H9 (cell line): Measurements from ENCODE around the gene NKAIN2. TPM values are rescaled to one million over a fixed set of nuclear protein-coding genes. Genes with fewer than 3 reads are reported as not detected.

Source experiments
- DNase-seq: peaks from one replicate; pipeline ENCODE4 v3.0.0-alpha.2; 2017
- H2AFZ ChIP-seq: one replicate; pipeline ENCODE4 v1.6.1; 2013; ENCODE audit warnings: mild to moderate bottlenecking, low read length, control low read depth, moderate library complexity
- H2AK5ac ChIP-seq: 2 replicates; pipeline ENCODE4 v1.6.1; 2013; ENCODE audit warnings: low read length, control low read depth, mixed read lengths; ENCODE audit not compliant: insufficient read length
- H2BK120ac ChIP-seq: one replicate; pipeline ENCODE4 v1.6.1; 2013; ENCODE audit warnings: low read depth, mild to moderate bottlenecking, low read length, control low read depth, inconsistent platforms; ENCODE audit not compliant: poor library complexity, severe bottlenecking
- H2BK12ac ChIP-seq: 2 replicates; pipeline ENCODE4 v1.6.1; 2013; ENCODE audit warnings: low read length, control low read depth, mixed read lengths, low read depth; ENCODE audit not compliant: insufficient read length
- H2BK15ac ChIP-seq: 2 replicates; pipeline ENCODE4 v1.6.1; 2013; ENCODE audit warnings: low read depth, low read length, control low read depth
- H2BK20ac ChIP-seq: one replicate; pipeline ENCODE4 v1.6.1; 2013; ENCODE audit warnings: low read depth, mild to moderate bottlenecking, low read length, control low read depth, inconsistent platforms; ENCODE audit not compliant: poor library complexity, severe bottlenecking
- H2BK5ac ChIP-seq: 2 replicates; pipeline ENCODE4 v1.6.1; 2013; ENCODE audit warnings: low read length, control low read depth, mixed read lengths; ENCODE audit not compliant: insufficient read length
- H3K14ac ChIP-seq: 2 replicates; pipeline ENCODE4 v1.6.1; 2013; ENCODE audit warnings: low read length, control low read depth; ENCODE audit not compliant: insufficient read depth
- H3K18ac ChIP-seq: 2 replicates; pipeline ENCODE4 v1.6.1; 2013; ENCODE audit warnings: low read depth, mild to moderate bottlenecking, mixed read lengths, low read length, control low read depth; ENCODE audit not compliant: insufficient read length
- H3K23ac ChIP-seq: 2 replicates; pipeline ENCODE4 v1.6.1; 2013; ENCODE audit warnings: low read length, control low read depth, mixed read lengths, low read depth; ENCODE audit not compliant: insufficient read length
- H3K23me2 ChIP-seq: 2 replicates; pipeline ENCODE4 v1.6.1; 2013; ENCODE audit warnings: low read depth, mild to moderate bottlenecking, mixed read lengths, low read length, control low read depth; ENCODE audit not compliant: insufficient read length, poor library complexity, severe bottlenecking
- H3K27ac ChIP-seq: 2 replicates; pipeline ENCODE4 v1.5.1; 2013; ENCODE audit warnings: low read length, control low read depth, mixed read lengths, low read depth; ENCODE audit not compliant: insufficient read length
- H3K27me3 ChIP-seq: 2 replicates; pipeline ENCODE4 v1.6.1; 2013; ENCODE audit warnings: low read length, control low read depth, inconsistent platforms; ENCODE audit not compliant: insufficient read depth
- H3K4ac ChIP-seq: 2 replicates; pipeline ENCODE4 v1.6.1; 2013; ENCODE audit warnings: low read depth, mild to moderate bottlenecking, control low read depth, inconsistent platforms, low read length, moderate library complexity
- H3K4me1 ChIP-seq: 2 replicates; pipeline ENCODE4 v1.6.1; 2013; ENCODE audit warnings: low read length, control low read depth, inconsistent platforms; ENCODE audit not compliant: insufficient read depth
- H3K4me2 ChIP-seq: 2 replicates; pipeline ENCODE4 v1.6.1; 2013; ENCODE audit warnings: low read length, control low read depth, mixed read lengths; ENCODE audit not compliant: insufficient read length, insufficient read depth
- H3K56ac ChIP-seq: 2 replicates; pipeline ENCODE4 v1.6.1; 2013; ENCODE audit warnings: low read depth, mild to moderate bottlenecking, mixed read lengths, low read length, control low read depth; ENCODE audit not compliant: insufficient read length
- H3K79me1 ChIP-seq: 2 replicates; pipeline ENCODE4 v1.6.1; 2013; ENCODE audit warnings: low read depth, mild to moderate bottlenecking, moderate library complexity, low read length, control low read depth, inconsistent platforms; ENCODE audit not compliant: insufficient read depth, poor library complexity, severe bottlenecking
- H3K79me2 ChIP-seq: 2 replicates; pipeline ENCODE4 v1.6.1; 2013; ENCODE audit warnings: low read length, control low read depth, inconsistent platforms; ENCODE audit not compliant: insufficient read depth
- H3K9ac ChIP-seq: 2 replicates; pipeline ENCODE4 v1.6.1; 2013; ENCODE audit warnings: low read length, control low read depth, mixed read lengths; ENCODE audit not compliant: insufficient read length; ENCODE audit errors: extremely low read depth
- H3K9me3 ChIP-seq: one replicate; pipeline ENCODE4 v1.6.1; 2013; ENCODE audit warnings: low read depth, low read length, inconsistent platforms; ENCODE audit not compliant: control insufficient read depth
- H3T11ph ChIP-seq: one replicate; pipeline ENCODE4 v1.6.1; 2013; ENCODE audit warnings: mild to moderate bottlenecking, low read length, control low read depth, inconsistent platforms
- H4K20me1 ChIP-seq: one replicate; pipeline ENCODE4 v1.6.1; 2013; ENCODE audit not compliant: control insufficient read depth, insufficient read length, insufficient read depth
- H4K5ac ChIP-seq: 2 replicates; pipeline ENCODE4 v1.6.1; 2013; ENCODE audit warnings: low read depth, mild to moderate bottlenecking, mixed read lengths, low read length, control low read depth; ENCODE audit not compliant: insufficient read length
- H4K8ac ChIP-seq: replicated peaks from 2 replicates; pipeline ENCODE4 v1.6.1; 2013; ENCODE audit warnings: low read length, control low read depth, mixed read lengths, low read depth; ENCODE audit not compliant: insufficient read length
- H4K91ac ChIP-seq: 2 replicates; pipeline ENCODE4 v1.6.1; 2013; ENCODE audit warnings: low read depth, mild to moderate bottlenecking, moderate library complexity, mixed read lengths, low read length, control low read depth; ENCODE audit not compliant: insufficient read length
- H3K27ac Mint-ChIP-seq, 3 experiments: 2 replicates in 2 of 3; 3 replicates in 1 of 3; pipeline ENCODE4 v1.8.0; 2020 to 2021; ENCODE audit warnings: mixed read lengths in 3 of 3, mild to moderate bottlenecking in 1 of 3, moderate library complexity in 1 of 3
- H3K27me3 Mint-ChIP-seq: 2 replicates; pipeline ENCODE4 v1.8.0; 2021; ENCODE audit warnings: low read depth, mild to moderate bottlenecking, moderate library complexity, mixed read lengths
- H3K36me3 Mint-ChIP-seq, 3 experiments: 2 replicates in 2 of 3; 3 replicates in 1 of 3; pipeline ENCODE4 v1.8.0; 2020 to 2021; ENCODE audit warnings: low read depth in 3 of 3, mixed read lengths in 3 of 3; ENCODE audit not compliant: insufficient read depth in 1 of 3
- H3K4me1 Mint-ChIP-seq, 2 experiments: 2 replicates each; pipeline ENCODE4 v1.8.0; 2020; ENCODE audit warnings: mixed read lengths in 2 of 2
- H3K4me3 Mint-ChIP-seq, 2 experiments: 2 replicates in 1 of 2; 3 replicates in 1 of 2; pipeline ENCODE4 v1.8.0; 2020 to 2021; ENCODE audit warnings: mild to moderate bottlenecking in 2 of 2, mixed read lengths in 2 of 2, moderate library complexity in 1 of 2
- H3K9me3 Mint-ChIP-seq, 2 experiments: 2 replicates in 1 of 2; 3 replicates in 1 of 2; pipeline ENCODE4 v1.8.0; 2020; ENCODE audit warnings: mild to moderate bottlenecking in 2 of 2, mixed read lengths in 2 of 2, moderate library complexity in 1 of 2
- CTCF ChIP-seq: fragments of 200-600 bp; sonication (generic); conservative IDR thresholded peaks from 3 replicates; pipeline ENCODE4 v1.8.0; 2021; ENCODE audit warnings: antibody characterized with exemption, mild to moderate bottlenecking
- WGBS: extraction: QIAGEN DNeasy Blood & Tissue Kit; methylation state at CpG from one replicate; pipeline ENCODE4 v1.1.7; 2013; ENCODE audit warnings: missing lambda C conversion rate, low lambda C conversion rate, mixed read lengths; ENCODE audit not compliant: insufficient read length; ENCODE audit errors: extremely low coverage; 5-methylcytosine and 5-hydroxymethylcytosine counted together
- total RNA-seq: library from RNA; stranded (reverse); gene quantifications from 2 replicates; pipeline ENCODE4 v1.2.1, GENCODE V29; 2021

Gene NKAIN2
- total RNA-seq, 1 experiment from 2014 or later = 0.17 TPM

- Histone ChIP-seq H2BK15ac (no peak overlapping the region), H3K79me2 (no peaks in the 10 kb centered on the region), H2BK20ac (no peak overlapping the region), H3K56ac (no peak overlapping the region), H2BK120ac (no peak overlapping the region), H4K91ac (no peak overlapping the region), H3K79me1 (no peaks in the 10 kb centered on the region), H2BK5ac (no peak overlapping the region), H3K14ac (no peak overlapping the region), H3K27me3 (no peaks in the 10 kb centered on the region), H2AFZ (no peak overlapping the region), H3K27ac (no peak overlapping the region), H3K4me1 (no peaks in the 10 kb centered on the region), H3K9ac (no peak overlapping the region), H4K5ac (no peak overlapping the region), H3K18ac (no peak overlapping the region), H2BK12ac (no peak overlapping the region), H4K8ac (no peak overlapping the region), H3T11ph (no peak overlapping the region), H2AK5ac (no peak overlapping the region), H3K9me3 (no peaks in the 10 kb centered on the region), H4K20me1 (no peaks in the 10 kb centered on the region), H3K23ac (no peak overlapping the region), H3K4ac (no peak overlapping the region), H3K23me2 (no peaks in the 10 kb centered on the region), H3K4me2 (no peak overlapping the region)
- Mint-ChIP-seq H3K27ac (no peak overlapping the region), H3K36me3 (no peaks in the 10 kb centered on the region), H3K4me1 (no peaks in the 10 kb centered on the region), H3K27me3 (peaks cover 9% of the 10 kb centered on the region), H3K4me3 (no peak overlapping the region), H3K9me3 (no peaks in the 10 kb centered on the region; a peak in 1 of 5 replicates)
- DNase-seq = no peak
- WGBS = no CpG with 5 or more reads among the region's 2 CpGs
- no peak for TF ChIP-seq CTCF
Measured at GRCh38 chr6:123821112-123821511, 17.4 kb downstream of the NKAIN2 start.
